ENCODE data around the gene LMTK2.

Gene LMTK2

GRCh38 chr7:98222533-98223195 lies 116.0 kb downstream of the LMTK2 start:
- no peak for DNase-seq

GRCh38 chr7:98223351-98223897 lies 116.8 kb downstream of the LMTK2 start:
- DNase-seq = no peak

GRCh38 chr7:98223898-98224700 lies 117.4 kb downstream of the LMTK2 start:
- DNase-seq = no peak

- no peak for DNase-seq
These were observed 118.1 kb downstream of the LMTK2 start for GRCh38 chr7:98224701-98225181.

GRCh38 chr7:98225913-98226614 lies 119.4 kb downstream of the LMTK2 start:
- no peak for DNase-seq

GRCh38 chr7:98227939-98228338 lies 121.3 kb downstream of the LMTK2 start:
- DNase-seq = no peak

- DNase-seq = no peak
These were observed 122.1 kb downstream of the LMTK2 start for GRCh38 chr7:98228801-98229200.

GRCh38 chr7:98229441-98229840 lies 122.8 kb downstream of the LMTK2 start:
- DNase-seq = no peak

GRCh38 chr7:98229991-98230745 lies 123.5 kb downstream of the LMTK2 start:
- no peak for DNase-seq

- DNase-seq = no peak
These were observed 124.2 kb downstream of the LMTK2 start for GRCh38 chr7:98230746-98231471.

- DNase-seq = no peak
These were observed 125.0 kb downstream of the LMTK2 start for GRCh38 chr7:98231493-98232262.

GRCh38 chr7:98232263-98232585 lies 125.6 kb downstream of the LMTK2 start:
- no peak for DNase-seq

- no peak for DNase-seq
These were observed 126.1 kb downstream of the LMTK2 start for GRCh38 chr7:98232799-98233198.

GRCh38 chr7:98233219-98234070 lies 126.8 kb downstream of the LMTK2 start:
- no peak for DNase-seq

- DNase-seq = no peak
These were observed 127.9 kb downstream of the LMTK2 start for GRCh38 chr7:98234429-98235147.

- DNase-seq = no peak
These were observed 129.2 kb downstream of the LMTK2 start for GRCh38 chr7:98235901-98236300.

GRCh38 chr7:98236355-98237185 lies 129.9 kb downstream of the LMTK2 start:
- DNase-seq = no peak

GRCh38 chr7:98238076-98238475 lies 131.4 kb downstream of the LMTK2 start:
- no peak for DNase-seq

GRCh38 chr7:98238976-98239375 lies 132.3 kb downstream of the LMTK2 start:
- DNase-seq = no peak
